ENCODE measurements around the gene PLEKHG4B. TPM values are rescaled to one million over a fixed set of nuclear protein-coding genes. Genes with fewer than 3 reads are reported as not detected.

Gene PLEKHG4B
- total and polyA plus RNA-seq, 9 donors: 0.46 to 2.9 (median 1.1) TPM

DNA sequence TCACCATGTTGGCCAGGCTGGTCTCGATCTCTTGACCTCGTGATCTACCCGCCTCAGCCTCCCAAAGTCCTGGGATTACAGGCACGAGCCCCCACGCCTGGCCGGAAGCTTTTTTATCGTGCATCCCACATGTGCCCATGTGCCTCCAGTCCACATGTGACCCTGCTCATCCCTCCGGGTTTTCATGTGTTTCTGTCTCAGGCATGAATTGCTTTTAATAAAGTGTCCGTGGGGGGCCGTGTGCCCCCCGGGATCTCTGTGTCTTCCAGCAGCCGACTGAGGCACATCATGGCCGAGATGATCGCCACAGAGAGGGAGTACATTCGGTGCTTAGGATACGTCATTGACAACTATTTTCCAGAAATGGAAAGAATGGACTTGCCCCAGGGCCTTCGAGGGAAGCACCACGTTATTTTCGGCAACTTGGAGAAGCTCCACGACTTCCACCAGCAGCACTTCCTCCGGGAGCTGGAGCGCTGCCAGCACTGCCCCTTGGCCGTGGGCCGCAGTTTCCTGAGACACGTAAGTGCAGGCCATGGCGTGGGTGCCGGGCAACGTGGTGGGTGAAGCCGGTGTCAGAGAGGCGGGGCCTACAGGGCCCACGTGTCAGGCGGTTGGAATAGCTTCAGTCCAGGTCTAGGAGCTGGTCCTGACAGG is 77.2 kb downstream of the PLEKHG4B start:
- peak; percentile 71 for DNase-seq
- peak overlapping the region; percentile 3 for H3K27ac ChIP-seq (ENCODE audit: low read length)
- WGBS (ENCODE audit: insufficient coverage): 72% methylated on average over 30 of the region's 32 CpGs
- no peak overlapping the region for H3K4me3 ChIP-seq (ENCODE audit: low read length)
- peaks cover 5% of the 10 kb centered on the region for H3K4me1 ChIP-seq (ENCODE audit: control insufficient read depth, insufficient read depth, low read length)
- H3K36me3 ChIP-seq (ENCODE audit: control insufficient read depth, insufficient read depth, low read length): no peaks in the 10 kb centered on the region
- no peaks in the 10 kb centered on the region for H3K9me3 ChIP-seq (replicated peaks; ENCODE audit: control insufficient read depth, low read depth, low read length)
- peaks cover 3% of the 10 kb centered on the region for H3K27me3 ChIP-seq (ENCODE audit: control insufficient read depth, insufficient read depth, low read length)

DNA sequence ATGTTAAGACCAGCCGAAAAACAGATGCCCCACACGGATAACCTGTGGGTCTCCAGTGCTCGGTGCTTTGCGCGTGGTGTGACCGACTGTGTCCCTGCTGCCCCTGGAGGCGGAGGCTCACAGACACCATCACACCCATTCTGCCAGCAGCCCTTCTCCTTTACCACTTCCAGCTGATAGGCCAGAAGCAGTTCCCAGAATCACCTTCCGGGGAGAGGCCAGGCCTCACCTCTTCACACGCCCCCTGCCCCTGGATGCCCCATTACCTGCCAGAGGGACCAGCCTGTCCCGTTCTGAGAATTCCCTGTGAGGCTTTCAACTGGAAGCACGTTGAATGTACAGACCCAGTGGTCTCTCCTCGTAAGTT is 77.7 kb downstream of the PLEKHG4B start:
- H3K4me3 ChIP-seq (ENCODE audit: low read length): no peak overlapping the region
- peak overlapping the region; percentile 32 for H3K27ac ChIP-seq (ENCODE audit: low read length)
- H3K9me3 ChIP-seq (replicated peaks; ENCODE audit: control insufficient read depth, low read depth, low read length): no peaks in the 10 kb centered on the region
- WGBS (ENCODE audit: insufficient coverage): 75% methylated on average over 11 of the region's 12 CpGs
- no peak for DNase-seq
- H3K4me1 ChIP-seq (ENCODE audit: control insufficient read depth, insufficient read depth, low read length): peaks cover 5% of the 10 kb centered on the region
- H3K27me3 ChIP-seq (ENCODE audit: control insufficient read depth, insufficient read depth, low read length): peaks cover 3% of the 10 kb centered on the region
- H3K36me3 ChIP-seq (ENCODE audit: control insufficient read depth, insufficient read depth, low read length): no peaks in the 10 kb centered on the region

DNA sequence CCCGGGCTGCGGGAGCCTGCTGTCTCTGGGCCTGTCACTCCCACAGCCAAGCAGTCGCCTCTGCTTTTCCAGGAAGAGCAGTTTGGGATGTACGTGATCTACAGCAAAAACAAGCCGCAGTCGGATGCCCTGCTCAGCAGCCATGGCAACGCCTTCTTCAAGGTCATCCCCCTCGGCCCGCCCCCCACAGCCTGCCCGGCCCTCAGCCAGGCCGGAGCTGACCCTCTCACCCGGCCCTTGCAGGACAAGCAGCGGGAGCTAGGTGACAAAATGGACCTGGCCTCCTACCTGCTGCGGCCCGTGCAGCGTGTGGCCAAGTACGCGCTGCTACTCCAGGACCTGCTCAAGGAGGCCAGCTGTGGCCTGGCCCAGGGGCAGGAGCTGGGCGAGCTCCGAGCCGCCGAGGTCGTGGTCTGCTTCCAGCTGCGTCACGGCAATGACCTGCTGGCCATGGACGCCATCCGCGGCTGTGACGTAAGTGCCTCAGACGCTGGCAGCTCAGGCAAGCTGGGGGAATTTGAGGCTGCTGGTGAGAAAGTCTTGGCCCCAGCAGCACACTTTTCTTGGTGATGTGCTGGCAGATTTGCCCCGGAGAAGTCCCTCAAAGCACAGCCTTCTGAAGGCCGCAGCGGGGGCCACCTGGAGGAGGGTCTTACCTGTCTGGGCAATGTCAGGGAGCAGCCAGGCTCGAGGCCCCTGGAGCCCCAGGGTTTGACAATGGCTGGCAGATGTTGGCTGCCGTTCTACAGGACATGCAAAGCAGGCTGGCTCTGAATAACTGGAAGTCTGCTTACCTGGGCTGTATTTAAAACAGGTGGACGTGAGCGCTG is 79.2 kb downstream of the PLEKHG4B start:
- H3K4me1 ChIP-seq (ENCODE audit: control insufficient read depth, insufficient read depth, low read length): peaks cover 5% of the 10 kb centered on the region
- H3K36me3 ChIP-seq (ENCODE audit: control insufficient read depth, insufficient read depth, low read length): no peaks in the 10 kb centered on the region
- H3K9me3 ChIP-seq (replicated peaks; ENCODE audit: control insufficient read depth, low read depth, low read length): no peaks in the 10 kb centered on the region
- DNase-seq: no peak
- 71% methylated on average over 37 of the region's 37 CpGs for WGBS (ENCODE audit: insufficient coverage)
- no peak overlapping the region for H3K4me3 ChIP-seq (ENCODE audit: low read length)
- H3K27me3 ChIP-seq (ENCODE audit: control insufficient read depth, insufficient read depth, low read length): peaks cover 3% of the 10 kb centered on the region
- peak overlapping the region; percentile 7 for H3K27ac ChIP-seq (ENCODE audit: low read length)

DNA sequence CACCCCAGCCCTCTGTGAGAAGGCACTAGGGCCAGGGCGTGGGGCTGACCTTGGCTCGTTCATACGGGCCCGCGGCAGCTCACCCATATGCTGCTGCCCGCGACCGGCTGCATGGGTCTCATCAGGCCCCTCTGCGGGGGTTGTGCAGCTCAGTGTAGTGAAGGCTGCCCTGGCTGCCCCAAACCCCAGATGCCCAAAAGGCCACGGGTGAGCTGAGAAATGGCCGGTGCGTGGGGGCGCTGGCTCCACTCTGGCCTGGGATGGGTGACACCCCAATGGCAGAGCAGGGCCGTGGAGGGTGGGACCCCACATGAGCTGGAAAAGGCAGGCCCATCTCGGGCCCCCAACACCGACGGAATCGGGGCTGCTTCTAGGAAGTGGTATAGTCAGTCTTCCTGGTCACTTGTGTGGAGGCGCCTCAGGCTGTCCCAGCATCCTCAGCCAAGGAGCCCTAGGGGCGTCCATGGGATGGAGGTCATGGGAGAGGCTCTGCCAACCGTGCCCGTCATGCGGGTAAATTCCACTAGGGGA is 79.9 kb downstream of the PLEKHG4B start:
- no peak overlapping the region for H3K27ac ChIP-seq (ENCODE audit: low read length)
- DNase-seq: no peak
- H3K36me3 ChIP-seq (ENCODE audit: control insufficient read depth, insufficient read depth, low read length): no peaks in the 10 kb centered on the region
- H3K27me3 ChIP-seq (ENCODE audit: control insufficient read depth, insufficient read depth, low read length): peaks cover 3% of the 10 kb centered on the region
- peaks cover 5% of the 10 kb centered on the region for H3K4me1 ChIP-seq (ENCODE audit: control insufficient read depth, insufficient read depth, low read length)
- 86% methylated on average over 20 of the region's 23 CpGs for WGBS (ENCODE audit: insufficient coverage)
- H3K4me3 ChIP-seq (ENCODE audit: low read length): no peak overlapping the region
- no peaks in the 10 kb centered on the region for H3K9me3 ChIP-seq (replicated peaks; ENCODE audit: control insufficient read depth, low read depth, low read length)

DNA sequence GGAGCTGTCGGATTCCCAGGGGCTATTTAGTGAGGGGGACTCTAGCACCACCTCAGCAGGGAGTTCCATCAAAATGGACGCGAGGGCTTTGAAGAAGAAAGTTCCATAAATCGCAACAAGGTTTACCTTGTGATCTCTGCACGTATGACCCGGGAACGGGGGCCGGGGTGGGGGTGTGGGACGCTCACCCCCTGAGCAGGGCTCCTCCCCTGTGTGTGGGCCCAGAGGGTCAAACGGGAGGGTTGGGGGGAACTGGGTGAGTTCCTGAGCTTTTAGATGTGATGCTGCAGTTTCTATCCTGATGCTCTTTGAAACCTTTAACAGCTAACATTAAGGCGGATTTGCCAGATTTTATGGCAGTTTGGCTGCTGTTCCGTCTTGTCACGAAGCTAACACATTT is 80.5 kb downstream of the PLEKHG4B start:
- H3K27ac ChIP-seq (ENCODE audit: low read length): no peak overlapping the region
- DNase-seq: no peak
- 54% methylated on average over 10 of the region's 13 CpGs for WGBS (ENCODE audit: insufficient coverage)
- peaks cover 5% of the 10 kb centered on the region for H3K4me1 ChIP-seq (ENCODE audit: control insufficient read depth, insufficient read depth, low read length)
- no peaks in the 10 kb centered on the region for H3K9me3 ChIP-seq (replicated peaks; ENCODE audit: control insufficient read depth, low read depth, low read length)
- H3K4me3 ChIP-seq (ENCODE audit: low read length): no peak overlapping the region
- peaks cover 3% of the 10 kb centered on the region for H3K27me3 ChIP-seq (ENCODE audit: control insufficient read depth, insufficient read depth, low read length)
- H3K36me3 ChIP-seq (ENCODE audit: control insufficient read depth, insufficient read depth, low read length): no peaks in the 10 kb centered on the region

DNA sequence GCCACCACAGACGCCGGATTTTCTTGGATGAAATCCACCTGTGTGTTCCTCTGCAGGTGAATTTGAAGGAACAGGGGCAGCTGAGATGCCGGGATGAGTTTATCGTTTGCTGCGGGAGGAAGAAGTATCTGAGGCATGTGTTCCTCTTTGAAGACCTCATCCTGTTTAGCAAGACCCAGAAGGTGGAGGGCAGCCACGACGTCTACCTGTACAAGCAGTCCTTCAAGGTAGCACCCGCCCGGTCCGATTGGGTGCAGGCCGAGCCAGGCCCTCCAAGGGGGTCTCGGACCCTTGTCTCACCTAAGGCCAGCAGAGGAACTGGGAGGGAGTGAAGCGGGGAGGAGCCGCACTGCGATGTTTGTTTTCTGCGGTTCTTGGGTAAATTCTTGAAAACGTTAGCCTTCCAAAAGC is 80.9 kb downstream of the PLEKHG4B start:
- DNase-seq: no peak
- Histone ChIP-seq H3K4me3 (ENCODE audit: low read length) (no peak overlapping the region), H3K4me1 (ENCODE audit: control insufficient read depth, insufficient read depth, low read length) (peaks cover 5% of the 10 kb centered on the region), H3K27me3 (ENCODE audit: control insufficient read depth, insufficient read depth, low read length) (peaks cover 4% of the 10 kb centered on the region), H3K27ac (ENCODE audit: low read length) (no peak overlapping the region), H3K36me3 (ENCODE audit: control insufficient read depth, insufficient read depth, low read length) (no peaks in the 10 kb centered on the region), H3K9me3 (replicated peaks; ENCODE audit: control insufficient read depth, low read depth, low read length) (no peaks in the 10 kb centered on the region)
- WGBS (ENCODE audit: insufficient coverage): 81% methylated on average over 14 of the region's 17 CpGs

DNA sequence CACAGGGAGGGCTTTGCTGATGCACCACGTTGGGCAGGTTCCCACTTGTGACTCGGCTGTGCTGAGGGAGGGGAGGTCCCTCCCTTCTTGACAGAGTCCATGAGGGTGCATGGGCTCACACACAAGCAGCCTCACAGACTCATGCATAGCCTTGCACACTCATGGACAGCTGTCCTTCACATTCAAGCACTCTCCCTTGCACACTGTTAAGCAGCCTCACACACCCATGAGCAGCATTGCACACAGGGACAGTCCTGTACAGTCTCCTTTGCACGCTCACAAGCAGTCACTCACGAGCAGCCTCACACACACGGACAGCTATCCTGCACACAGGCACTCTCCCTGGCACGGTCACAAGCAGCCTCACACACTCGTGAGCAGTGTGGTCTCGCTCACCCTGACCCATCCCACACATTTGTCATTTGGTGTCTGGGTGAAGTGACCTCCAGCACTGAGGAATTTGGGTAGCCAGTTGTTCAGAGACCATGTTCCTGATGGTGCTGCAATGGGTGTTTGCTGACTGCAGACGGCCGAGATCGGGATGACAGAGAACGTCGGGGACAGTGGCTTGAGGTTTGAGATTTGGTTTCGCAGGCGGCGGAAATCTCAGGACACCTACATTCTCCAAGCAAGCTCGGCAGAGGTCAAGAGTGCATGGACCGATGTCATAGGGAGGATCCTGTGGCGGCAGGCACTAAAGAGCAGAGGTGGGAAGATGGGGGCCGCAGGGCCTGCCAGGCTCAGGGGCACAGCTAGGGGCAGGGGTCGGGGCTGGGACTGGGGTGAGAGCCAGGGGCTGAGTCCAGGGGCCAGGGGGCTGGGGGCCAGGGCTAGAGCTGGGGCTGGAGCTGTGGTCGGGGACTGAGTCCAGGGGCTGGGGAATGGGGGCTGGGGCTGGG is 81.7 kb downstream of the PLEKHG4B start:
- 58% methylated on average over 13 of the region's 22 CpGs for WGBS (ENCODE audit: insufficient coverage)
- peaks cover 6% of the 10 kb centered on the region for H3K27me3 ChIP-seq (ENCODE audit: control insufficient read depth, insufficient read depth, low read length)
- DNase-seq: no peak

DNA sequence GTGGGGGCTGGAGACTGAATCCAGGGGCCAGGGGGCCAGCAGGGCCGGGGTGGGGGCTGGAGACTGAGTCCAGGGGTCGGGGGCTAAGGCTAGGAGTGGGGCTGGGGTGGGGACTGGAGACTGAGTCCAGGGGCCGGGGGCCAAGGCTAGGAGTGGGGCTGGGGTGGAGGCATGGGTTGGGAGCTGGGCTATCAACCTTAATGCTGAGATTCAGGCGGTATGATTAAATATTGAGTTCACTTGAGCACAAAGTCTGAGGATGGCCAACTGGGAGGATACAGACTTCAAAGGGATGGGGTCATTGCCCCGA is 82.3 kb downstream of the PLEKHG4B start:
- peaks cover 5% of the 10 kb centered on the region for H3K4me1 ChIP-seq (ENCODE audit: control insufficient read depth, insufficient read depth, low read length)
- WGBS (ENCODE audit: insufficient coverage): 95% methylated on average over 3 of the region's 5 CpGs
- DNase-seq: no peak
- H3K36me3 ChIP-seq (ENCODE audit: control insufficient read depth, insufficient read depth, low read length): no peaks in the 10 kb centered on the region
- H3K9me3 ChIP-seq (replicated peaks; ENCODE audit: control insufficient read depth, low read depth, low read length): no peaks in the 10 kb centered on the region
- no peak overlapping the region for H3K4me3 ChIP-seq (ENCODE audit: low read length)
- no peak overlapping the region for H3K27ac ChIP-seq (ENCODE audit: low read length)
- H3K27me3 ChIP-seq (ENCODE audit: control insufficient read depth, insufficient read depth, low read length): peaks cover 6% of the 10 kb centered on the region

More for the DNA sequence above, 81.7 kb downstream of the PLEKHG4B start:
- Histone ChIP-seq H3K4me3 (ENCODE audit: low read length) (no peak overlapping the region), H3K4me1 (ENCODE audit: control insufficient read depth, insufficient read depth, low read length) (peaks cover 5% of the 10 kb centered on the region), H3K36me3 (ENCODE audit: control insufficient read depth, insufficient read depth, low read length) (no peaks in the 10 kb centered on the region), H3K27ac (ENCODE audit: low read length) (no peak overlapping the region), H3K9me3 (replicated peaks; ENCODE audit: control insufficient read depth, low read depth, low read length) (no peaks in the 10 kb centered on the region)

DNA sequence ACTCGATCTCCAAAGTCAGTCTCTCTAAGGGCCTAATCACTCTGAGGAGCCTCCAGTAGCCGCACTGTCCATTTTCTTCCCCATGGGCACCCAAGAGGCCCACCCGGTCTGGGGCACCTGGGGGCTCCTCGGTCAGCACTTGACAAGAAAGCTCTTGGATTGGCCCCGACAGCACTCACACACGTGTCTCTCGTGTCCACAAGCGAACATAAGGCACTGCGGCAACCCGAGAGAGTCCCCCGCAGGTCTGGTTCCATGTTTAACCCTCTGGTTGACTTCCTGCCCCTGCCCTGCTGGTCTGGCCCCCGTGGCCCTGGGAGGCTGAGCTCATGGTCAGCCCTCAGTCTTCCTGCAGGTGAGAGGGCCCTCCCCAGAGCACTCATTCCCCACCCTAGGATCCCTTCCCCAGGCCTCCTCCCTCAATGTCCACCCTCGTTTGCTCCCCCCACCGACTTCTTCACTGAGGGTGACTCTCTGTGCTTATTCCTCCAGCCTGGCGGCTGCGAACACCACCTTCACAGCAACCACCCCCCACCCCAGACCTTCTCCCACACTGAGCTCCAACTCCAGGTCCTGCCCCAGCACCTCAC is 83.0 kb downstream of the PLEKHG4B start:
- DNase-seq: no peak
- Histone ChIP-seq H3K36me3 (ENCODE audit: control insufficient read depth, insufficient read depth, low read length) (no peaks in the 10 kb centered on the region), H3K4me3 (ENCODE audit: low read length) (no peak overlapping the region), H3K27ac (ENCODE audit: low read length) (no peak overlapping the region), H3K27me3 (ENCODE audit: control insufficient read depth, insufficient read depth, low read length) (peaks cover 7% of the 10 kb centered on the region), H3K4me1 (ENCODE audit: control insufficient read depth, insufficient read depth, low read length) (peaks cover 4% of the 10 kb centered on the region), H3K9me3 (replicated peaks; ENCODE audit: control insufficient read depth, low read depth, low read length) (no peaks in the 10 kb centered on the region)
- WGBS (ENCODE audit: insufficient coverage): 73% methylated on average over 16 of the region's 16 CpGs

Measured in muscle of leg (tissue), 11 donors.